HG03159 (cell line): ENCODE data around the gene PDE7B.

Source experiments
- ATAC-seq: cut with Tn5 transposase; IDR thresholded peaks from one replicate; pipeline ENCODE4 v1.9.1; 2021; ENCODE audit warnings: mild to moderate bottlenecking, moderate library complexity; ENCODE audit not compliant: unreplicated experiment

PDE7B gene

DNA sequence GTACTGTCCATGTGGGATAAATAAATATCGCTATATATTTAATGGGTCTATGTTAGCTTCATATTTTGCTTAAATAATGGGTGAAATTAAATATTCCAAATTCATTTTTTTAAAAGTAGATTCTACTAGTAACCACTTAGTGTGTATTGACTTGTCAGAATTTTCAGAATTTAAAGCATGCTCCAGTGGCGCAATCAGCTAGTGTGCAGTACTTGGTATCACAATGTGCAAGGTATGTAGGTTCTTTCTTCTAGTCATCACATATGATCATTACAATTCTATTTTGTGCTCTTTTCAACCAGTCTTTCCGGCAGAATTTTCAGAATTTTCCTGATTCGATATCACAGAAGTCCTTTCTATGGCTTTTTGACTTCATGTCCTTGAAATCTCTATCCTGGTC lies 32.6 kb downstream of the PDE7B start:
- no peak for ATAC-seq

DNA sequence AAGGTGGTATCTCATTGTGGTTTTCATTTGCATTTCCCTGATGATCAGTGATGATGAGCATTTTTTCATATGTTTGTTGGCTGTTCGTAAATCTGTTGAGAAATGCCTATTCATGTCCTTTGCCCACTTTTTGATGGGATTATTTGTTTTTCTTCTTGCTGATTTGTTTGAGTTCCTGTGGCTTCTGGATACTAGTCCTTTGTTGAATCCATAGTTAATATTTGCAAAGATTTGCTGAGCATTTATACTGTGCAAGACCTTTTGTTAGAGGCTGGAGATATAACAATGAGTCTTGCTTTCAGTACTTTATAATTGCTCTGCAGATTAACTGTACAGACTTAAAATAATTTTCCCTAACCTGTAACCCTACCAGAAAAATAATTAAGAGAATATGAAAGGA lies 35.6 kb downstream of the PDE7B start:
- no peak for ATAC-seq

DNA sequence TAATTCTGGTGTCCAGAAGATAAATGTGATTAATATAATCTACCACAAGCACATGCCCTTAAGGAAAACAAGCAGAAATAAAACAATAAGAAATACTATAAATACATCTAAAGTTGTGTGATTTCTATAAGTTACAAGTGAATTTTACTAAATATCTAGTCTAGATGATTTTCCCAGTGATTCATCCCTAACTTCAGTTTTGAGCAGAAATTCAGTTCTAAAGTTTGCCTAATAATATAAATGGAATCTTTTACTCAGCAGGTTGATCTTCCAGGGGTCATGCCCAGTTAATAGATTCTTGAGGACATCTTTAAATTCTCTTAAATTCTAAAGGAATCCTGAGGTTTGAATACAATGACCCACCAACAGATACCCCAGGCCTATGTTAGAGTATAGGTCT lies 37.3 kb downstream of the PDE7B start:
- no peak for ATAC-seq

DNA sequence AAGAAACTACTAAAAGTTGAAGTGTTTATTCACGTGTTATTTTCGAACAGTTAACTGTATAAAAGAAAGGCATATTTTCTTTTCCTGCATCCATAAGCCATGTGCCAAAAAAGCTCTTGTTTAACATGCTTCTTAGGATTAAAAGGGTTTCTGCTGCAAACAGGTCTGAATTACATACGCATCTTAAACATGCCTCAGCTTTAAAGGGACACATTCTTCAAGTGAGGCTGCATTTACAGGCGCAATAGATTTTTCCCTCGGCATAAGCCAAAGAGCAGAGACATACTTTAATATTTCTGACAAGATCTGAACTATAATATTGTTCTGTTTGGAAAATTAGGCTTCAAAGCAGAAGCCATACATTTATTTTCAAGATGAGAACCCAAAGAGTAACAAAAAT lies 39.4 kb downstream of the PDE7B start:
- no peak for ATAC-seq

DNA sequence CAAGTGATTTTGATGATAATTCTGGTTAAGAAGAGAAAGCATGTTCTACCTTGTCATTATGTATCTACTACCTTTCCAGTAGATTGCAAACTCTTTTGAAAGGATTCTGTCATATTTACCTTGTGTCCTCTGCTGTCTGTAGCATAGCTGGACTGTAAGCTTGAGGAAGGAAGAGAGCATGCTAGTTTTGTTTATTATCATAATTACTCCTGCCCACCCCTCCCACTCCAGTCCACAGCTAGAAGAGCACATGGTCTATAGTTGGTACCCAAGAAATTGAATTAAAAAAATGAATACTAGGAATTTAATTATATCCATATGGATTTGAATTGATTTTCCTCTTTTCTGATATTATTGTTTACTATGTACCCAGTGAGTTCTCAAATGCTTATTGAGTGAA lies 40.2 kb downstream of the PDE7B start:
- ATAC-seq = no peak

DNA sequence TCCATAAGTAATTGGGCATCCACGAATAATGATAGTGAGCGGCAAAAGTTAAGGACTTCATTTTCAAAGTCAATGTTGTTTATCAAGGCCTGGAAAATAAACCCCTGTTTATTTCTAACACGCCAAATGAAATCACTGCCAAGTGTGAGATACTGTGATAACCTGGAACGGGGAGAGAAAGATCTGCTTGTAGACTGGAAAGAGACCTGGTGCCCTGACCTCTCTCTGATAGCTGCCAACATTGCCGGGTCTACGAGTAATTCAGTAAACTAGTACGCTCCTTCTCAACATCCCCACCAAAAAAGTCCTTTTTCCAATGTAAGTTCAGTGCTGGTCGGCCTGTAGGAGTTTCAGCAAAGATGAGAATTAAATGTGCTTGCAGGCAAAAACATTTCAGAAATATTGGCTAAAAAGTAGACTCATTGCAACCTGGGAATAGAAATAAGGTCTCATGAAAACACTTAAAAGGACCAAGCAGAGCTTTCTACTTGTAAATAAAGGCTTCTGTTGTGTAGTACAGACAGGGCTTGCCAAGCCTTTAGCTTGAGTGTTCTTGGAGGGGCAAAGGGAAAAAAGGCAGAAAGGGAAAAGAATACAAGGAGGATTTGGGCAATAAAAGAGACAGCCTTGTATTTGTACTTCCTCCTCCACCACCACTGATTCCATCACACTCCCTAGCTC lies 43.9 kb downstream of the PDE7B start:
- no peak for ATAC-seq

DNA sequence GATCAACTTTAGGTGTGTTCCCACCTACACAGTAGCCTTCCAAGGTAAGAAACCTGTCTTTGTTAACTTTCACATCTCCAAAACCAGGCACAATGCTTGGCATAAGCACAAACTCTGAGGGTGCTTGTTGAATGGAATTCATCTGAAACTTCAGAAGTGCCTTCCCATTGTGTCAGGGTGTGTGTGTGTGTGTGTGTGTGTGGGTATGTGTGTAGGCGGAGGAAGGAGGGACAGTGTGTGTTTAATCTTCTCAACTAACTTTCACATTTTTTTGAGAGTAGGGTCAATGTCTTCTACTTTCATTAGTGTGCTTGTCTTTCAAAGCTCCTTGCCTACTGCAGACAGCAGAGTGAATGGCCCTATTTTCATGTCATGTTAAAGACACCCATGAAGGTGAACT lies 45.6 kb downstream of the PDE7B start:
- ATAC-seq = no peak

DNA sequence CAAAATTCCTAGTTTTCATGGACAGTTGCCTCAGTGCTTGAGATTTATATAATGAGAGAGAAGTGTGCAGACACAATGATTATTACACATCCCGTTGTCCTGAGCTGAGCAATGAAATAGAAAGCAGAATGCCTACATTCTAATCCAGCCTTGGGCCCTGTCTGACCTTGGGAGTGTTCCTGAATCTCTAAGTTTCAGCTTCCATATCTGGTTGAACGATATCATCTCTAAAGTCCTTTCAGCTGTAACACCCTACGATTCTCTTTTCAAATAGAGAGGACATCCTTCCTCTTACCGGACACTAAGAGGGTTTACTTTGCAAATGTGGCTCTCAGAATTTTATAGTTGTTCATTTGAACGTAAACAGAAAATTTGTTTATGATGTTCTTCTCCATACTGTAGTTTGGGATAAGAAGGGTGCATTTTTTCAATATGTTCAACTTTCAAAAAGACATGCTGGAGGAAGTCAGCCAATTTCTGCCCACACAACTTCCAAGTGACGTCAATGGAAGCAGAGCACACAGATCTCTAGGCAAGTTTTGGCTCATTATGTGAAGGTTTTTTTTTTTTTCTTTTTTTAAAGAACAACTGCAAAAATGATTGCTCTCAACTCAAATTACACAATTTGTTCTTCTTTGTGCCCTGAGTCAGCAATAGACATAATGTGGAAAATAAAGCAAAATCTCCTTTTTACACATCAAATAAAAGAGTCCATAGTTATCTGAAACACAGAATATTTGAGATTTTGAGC lies 50.4 kb downstream of the PDE7B start:
- no peak for ATAC-seq

DNA sequence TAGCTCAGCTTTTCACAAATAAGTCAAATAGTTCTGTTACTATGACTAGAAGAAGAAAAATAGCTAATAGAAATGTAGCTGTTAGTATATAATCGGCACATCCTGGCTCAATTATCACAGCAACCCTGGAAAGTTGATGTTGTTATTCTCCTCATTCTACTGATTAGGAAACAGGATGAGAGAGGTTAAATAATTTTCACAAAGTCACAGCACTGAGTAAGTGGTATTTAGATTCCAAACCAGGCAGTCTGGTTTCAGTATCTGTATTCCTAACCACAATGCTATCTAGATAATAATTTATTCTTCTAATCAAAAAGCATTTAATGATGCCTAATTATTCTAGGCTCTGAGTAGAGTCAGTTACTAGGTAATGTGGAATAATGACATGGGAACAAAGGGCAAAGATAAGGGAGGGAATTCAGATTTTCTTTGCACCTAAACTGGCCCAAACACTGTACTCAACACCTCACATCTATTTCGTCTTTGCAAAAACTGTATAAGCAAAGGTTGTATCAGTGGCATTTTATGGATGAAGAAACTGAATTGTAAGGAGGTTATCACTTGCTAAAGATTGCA lies 51.3 kb downstream of the PDE7B start:
- no peak for ATAC-seq

DNA sequence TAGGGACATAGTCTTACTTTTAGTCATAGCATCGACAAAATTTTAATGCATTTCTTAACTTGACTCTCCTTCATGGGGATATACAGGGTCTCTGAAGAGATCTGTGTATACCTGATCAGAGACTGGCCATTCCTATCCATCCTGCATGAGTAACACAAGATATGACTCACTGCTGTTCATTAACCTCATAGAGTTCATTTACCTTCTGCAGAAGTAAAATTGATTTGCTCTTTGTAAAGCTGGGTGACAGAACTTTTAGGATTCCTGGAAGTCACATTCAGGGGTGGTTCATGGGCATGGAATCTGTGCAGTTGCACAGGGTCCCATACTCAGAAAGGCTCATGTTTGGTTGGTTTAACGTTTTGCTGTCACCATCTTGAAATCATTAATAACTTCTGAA lies 53.2 kb downstream of the PDE7B start:
- no peak for ATAC-seq

DNA sequence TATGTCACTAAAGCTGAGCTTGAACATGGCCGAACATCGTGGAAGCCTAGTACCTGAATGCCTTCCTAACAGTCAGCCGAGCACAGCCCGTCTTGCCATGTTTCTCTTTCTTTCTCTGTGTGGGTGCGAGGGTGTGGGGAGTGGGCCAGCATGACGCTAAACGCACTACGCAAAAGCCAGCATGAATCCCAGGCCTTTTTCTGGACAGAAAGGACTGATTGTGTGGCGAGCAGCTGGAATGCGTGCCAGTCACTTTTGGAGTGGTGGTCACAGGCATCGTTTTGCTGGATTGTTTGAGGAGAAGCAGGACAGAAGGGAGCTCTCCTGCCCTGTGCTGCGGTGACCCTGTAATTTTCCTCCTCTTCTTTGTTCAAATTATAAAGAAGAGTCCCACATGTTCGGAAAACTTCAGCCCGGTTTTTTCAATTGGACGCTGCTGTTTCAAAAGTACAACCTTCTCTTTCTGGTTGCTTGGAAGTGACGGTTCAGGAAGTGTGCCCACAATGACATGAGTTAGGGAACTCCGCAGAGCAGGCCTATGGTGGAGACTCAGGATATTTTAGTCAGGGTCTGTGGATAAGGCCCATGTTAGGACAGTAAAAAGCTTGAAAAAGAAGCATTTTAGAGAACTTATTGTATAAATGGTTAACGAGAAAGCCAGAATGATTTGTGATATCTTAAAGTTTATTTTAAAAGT lies 54.3 kb downstream of the PDE7B start:
- no peak for ATAC-seq

DNA sequence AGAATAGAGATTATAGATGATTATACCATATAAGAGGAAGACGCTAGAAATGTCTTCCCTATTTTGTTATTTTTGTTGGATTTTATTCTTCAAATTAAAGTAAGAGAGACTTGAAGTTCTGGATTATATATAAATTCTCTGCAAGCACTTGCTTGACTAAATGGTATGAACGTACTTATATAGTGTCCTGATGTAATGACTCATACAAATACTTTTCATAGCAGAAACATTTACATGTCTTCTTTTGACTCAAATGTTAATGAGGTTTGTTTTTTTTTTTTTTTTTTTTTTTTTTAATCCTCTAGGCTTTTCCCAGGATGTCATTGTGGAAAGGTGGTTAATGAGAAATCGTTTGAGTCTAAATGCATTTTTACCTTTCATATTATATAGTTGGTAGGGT lies 55.0 kb downstream of the PDE7B start:
- no peak for ATAC-seq

DNA sequence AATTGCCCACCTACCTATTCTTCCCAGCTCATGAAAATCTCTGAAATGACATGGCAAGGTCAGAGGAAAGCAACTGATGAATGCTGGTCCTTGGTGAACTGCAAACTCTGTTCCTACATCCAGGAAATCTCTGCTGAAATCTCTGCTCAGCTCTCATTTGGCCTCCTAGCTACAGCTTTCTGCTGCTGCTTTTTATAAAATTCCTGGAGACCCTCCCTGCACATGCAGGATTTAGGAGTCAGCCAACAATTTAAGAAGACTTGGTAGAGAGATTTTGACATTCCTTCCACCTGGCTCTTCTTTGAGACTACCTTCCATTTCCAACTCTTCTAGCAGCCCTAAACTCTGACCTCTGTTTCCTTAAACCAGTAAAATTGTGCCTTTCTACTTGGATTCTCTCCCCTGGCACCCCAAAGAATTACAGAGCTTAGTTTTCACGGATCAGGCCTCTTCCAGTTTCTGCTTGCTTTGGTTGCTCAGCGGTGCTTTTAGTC lies 55.5 kb downstream of the PDE7B start:
- ATAC-seq = no peak

DNA sequence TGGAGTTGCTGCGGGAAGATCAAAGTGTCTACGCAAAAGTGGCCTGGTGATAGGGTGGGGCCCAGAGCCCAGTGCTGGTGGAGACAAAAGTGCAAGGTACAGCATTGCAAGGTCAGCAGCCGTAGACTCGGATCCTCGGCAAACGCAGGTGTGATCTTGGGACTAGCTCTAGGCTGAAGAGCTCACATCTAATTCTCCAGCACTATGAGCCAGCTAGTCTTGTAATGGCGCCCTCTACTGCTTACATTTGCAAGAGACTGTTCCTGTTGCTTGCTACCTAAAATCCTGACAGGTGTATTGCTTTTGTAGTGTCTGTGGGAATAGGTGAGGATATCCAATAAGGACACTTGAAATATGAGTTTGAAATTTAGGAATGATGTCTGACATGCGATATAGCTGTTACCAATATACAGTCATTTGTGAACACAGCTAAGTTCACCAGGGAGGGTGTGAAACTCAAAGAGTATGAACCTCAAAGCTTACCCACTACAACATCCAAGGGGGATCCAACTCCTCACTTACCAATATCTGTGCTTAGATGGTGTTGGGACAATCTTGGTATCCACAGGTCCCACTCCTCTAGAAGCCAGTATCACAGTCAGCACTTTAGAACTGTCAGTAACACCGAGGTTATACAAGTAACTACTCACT lies 58.4 kb downstream of the PDE7B start:
- peak; percentile 85 for ATAC-seq

DNA sequence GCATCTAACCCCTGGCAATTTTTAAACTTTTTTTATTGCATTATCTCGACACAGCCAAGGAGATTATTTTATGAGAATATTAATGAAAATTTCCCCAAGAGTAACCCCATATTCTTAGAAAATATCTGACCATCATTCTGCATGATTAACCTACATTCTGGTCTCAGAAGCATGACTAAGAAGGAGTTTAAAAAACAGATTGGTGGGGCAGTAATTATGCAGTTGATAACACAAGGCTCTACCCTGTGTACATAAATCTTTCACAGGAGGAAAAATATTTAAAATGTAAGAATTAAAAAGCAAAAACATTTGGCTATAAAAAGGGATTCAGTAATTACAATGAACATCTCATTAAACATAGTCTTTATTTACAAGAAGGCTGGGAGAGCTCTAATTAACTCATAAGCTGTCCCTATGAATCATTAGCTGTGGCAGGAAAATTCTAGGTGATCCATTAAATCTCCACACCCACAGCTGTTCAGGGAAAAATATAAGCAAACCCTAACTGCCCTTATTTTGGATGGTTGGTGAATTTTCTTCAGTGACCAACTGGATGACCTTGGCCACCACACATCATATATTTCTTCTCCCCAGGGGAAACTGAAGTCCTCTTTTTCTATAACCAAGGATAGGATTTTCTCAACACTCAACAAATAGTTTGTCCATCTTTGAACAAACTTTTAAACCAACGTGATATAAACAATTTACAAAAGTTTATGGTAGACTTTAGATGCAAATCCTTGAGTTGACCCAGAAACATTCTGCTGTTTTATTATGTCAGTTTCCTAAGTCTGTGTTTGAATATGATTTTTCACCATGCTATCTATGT lies 59.5 kb downstream of the PDE7B start:
- ATAC-seq = no peak

DNA sequence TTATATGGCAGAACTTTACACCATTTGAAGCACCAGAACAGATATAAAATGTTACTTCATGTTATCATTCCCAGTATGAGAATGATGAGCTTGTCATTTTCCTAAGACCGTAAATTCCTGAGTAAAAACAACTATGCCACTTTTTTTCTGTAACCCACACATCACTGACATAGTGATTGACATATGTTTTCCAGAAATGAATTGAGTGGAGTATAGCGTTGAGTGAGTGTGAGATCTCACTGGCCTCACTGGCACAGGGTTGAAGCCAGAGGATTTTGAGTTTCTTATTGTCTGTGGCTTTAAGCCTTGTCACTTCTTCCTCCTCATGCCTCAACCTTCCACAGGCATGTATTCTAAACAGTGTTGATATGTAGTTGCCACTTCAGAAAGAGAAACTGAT lies 62.3 kb downstream of the PDE7B start:
- no peak for ATAC-seq

DNA sequence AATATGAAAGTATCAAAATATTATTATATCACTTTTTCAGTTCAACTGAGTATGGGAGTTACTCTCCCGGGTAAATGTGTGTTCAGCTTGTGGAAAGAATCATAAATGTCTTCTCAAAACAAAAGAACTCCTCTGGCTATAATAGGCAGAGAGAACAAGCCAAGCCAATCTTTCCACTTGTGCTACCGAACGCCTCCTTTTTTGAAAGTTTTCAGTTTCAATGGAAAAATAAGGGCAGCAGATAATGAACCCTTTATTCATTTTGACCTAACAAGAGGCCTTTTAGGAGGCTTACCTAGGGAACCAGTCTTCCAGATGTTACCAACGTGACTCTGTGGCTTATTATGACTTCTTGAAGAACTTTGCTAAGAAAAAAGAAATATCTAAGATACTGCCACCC lies 67.5 kb downstream of the PDE7B start:
- no peak for ATAC-seq

DNA sequence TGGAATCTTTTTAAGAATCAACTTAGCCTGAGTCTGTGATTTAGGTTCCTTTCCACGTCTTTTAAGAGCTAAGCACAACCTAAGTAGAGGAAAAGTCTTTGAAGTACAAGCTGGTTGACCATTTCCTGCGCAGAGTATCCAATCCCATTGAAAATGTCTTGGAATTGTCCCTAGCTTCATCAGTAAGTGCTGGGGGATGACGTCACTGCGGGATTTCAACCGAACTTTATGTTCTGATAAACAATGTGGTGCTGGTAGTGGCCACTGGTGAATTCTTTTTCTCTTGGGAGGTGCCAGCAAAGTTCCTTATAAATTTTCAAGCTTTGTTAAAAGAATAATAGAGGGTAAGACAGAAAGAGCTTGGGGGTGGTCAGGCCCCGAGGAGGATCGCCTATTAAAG lies 69.2 kb downstream of the PDE7B start:
- ATAC-seq = no peak

DNA sequence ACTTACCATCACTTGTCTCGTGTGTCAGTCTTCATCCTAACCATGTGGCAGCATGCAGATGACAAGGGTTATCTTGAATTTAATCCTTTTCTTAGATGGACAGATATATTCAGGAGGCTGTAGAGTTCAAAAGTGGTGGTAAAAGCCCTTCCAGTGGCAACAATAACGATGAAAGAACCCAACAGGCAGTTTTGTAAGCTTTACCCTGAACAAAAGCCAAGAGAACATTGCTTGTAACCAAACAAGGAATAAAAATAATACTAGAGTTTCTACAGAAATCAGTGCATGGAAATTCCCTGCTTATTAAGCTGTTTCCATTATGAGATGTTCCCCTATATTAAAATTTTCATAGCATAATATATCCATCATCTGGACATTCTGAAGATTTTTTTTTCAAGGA lies 69.7 kb downstream of the PDE7B start:
- ATAC-seq = no peak

DNA sequence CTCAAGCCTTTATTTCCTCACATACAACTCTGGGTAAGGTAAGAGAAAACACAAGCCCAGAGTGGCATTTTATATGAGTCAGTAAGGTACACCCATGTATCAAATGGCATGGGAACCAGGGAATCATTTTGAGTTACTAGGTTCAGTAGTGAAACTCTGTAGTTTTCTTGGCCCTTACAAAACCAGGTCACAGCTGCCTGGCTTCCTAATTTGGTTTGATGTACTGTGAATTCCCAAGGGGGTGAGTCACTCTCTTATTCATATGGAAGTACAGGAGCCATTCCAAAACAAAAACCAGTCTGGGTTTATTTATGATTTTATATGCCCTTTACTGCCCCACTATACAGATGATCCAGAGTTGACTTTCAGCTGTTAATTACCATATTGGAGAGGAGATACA lies 70.7 kb downstream of the PDE7B start:
- ATAC-seq = no peak
